HG03575 (cell line): ENCODE results near the gene USB1.

Experiments
- ATAC-seq: cut with Tn5 transposase; IDR thresholded peaks from one replicate; pipeline ENCODE4 v1.9.1; 2021; ENCODE audit not compliant: unreplicated experiment, insufficient number of reproducible peaks, low FRiP score; ENCODE audit errors: extremely low read depth

The USB1 gene

GRCh38 chr16:58027161-58027915 lies 26.1 kb downstream of the USB1 start:
- no peak for ATAC-seq

GRCh38 chr16:58027916-58028455 lies 26.8 kb downstream of the USB1 start:
- no peak for ATAC-seq

GRCh38 chr16:58028541-58029070 lies 27.4 kb downstream of the USB1 start:
- ATAC-seq = no peak

GRCh38 chr16:58029410-58029809 lies 28.2 kb downstream of the USB1 start:
- no peak for ATAC-seq

GRCh38 chr16:58030136-58030840 lies 29.1 kb downstream of the USB1 start:
- no peak for ATAC-seq

GRCh38 chr16:58031016-58031800 lies 30.0 kb downstream of the USB1 start:
- no peak for ATAC-seq

GRCh38 chr16:58032710-58033293 lies 31.6 kb downstream of the USB1 start:
- no peak for ATAC-seq

- ATAC-seq = no peak
These were observed 33.0 kb downstream of the USB1 start for GRCh38 chr16:58034128-58034685.

- ATAC-seq = no peak
These were observed 33.6 kb downstream of the USB1 start for GRCh38 chr16:58034774-58035173.

GRCh38 chr16:58035356-58036170 lies 34.4 kb downstream of the USB1 start:
- ATAC-seq = no peak

- ATAC-seq = no peak
These were observed 35.7 kb downstream of the USB1 start for GRCh38 chr16:58036943-58037342.

- no peak for ATAC-seq
These were observed 36.3 kb downstream of the USB1 start for GRCh38 chr16:58037365-58038057.

- no peak for ATAC-seq
These were observed 37.0 kb downstream of the USB1 start for GRCh38 chr16:58038219-58038641.

GRCh38 chr16:58039829-58040495 lies 38.8 kb downstream of the USB1 start:
- ATAC-seq = no peak

GRCh38 chr16:58040496-58040846 lies 39.3 kb downstream of the USB1 start:
- ATAC-seq = no peak

GRCh38 chr16:58040945-58041627 lies 39.9 kb downstream of the USB1 start:
- ATAC-seq = no peak

GRCh38 chr16:58041628-58041955 lies 40.4 kb downstream of the USB1 start:
- ATAC-seq = no peak
